Loucy (cell line): ENCODE results near the gene ATP11A.

Experiments
- CTCF ChIP-seq: fragments of 200-600 bp; sonication (generic); conservative IDR thresholded peaks from 2 replicates; pipeline ENCODE4 v1.5.1; 2014; ENCODE audit warnings: mild to moderate bottlenecking, antibody characterized with exemption, low read length
- EZH2phosphoT487 ChIP-seq: fragments of 200-600 bp; IDR thresholded peaks from 2 replicates; pipeline ENCODE4 v1.6.1; 2018; ENCODE audit warnings: antibody characterized with exemption, mild to moderate bottlenecking, moderate library complexity, borderline replicate concordance

- TF ChIP-seq CTCF (no peak), EZH2phosphoT487 (no peak)
These were observed 149.7 kb downstream of the ATP11A start for GRCh38 chr13:112839356-112840105.
